Fibroblast of the aortic adventitia (primary cell): ENCODE measurements around the gene KIF26B. TPM values are rescaled to one million over a fixed set of nuclear protein-coding genes. Genes with fewer than 3 reads are reported as not detected.

ENCODE experiments used
- DNase-seq: peaks from one replicate; pipeline ENCODE4 v3.0.0-alpha.2; 2010; ENCODE audit warnings: low read depth
- H3K4me3 ChIP-seq: 2 replicates; pipeline ENCODE4 v1.5.1; 2011; ENCODE audit warnings: low read depth, mild to moderate bottlenecking, control low read depth, low read length, moderate library complexity
- CTCF ChIP-seq: IDR thresholded peaks from 2 replicates; pipeline ENCODE4 v1.5.1; 2011; ENCODE audit warnings: mild to moderate bottlenecking, low read length, control low read depth, inconsistent platforms; ENCODE audit not compliant: insufficient read depth
- total RNA-seq: library from RNA; depleted of rRNA; stranded (reverse); fragments of >200 nt; gene quantifications from 2 replicates; pipeline ENCODE4 v1.2.3, GENCODE V29; 2012; ENCODE audit warnings: low replicate concordance

KIF26B gene
- total RNA-seq, 1 donor = 4.6 TPM

GRCh38 chr1:245698116-245698515 lies 543.3 kb downstream of the KIF26B start:
- H3K4me3 ChIP-seq = no peak overlapping the region
- TF ChIP-seq CTCF = no peak
- DNase-seq = no peak

DNA sequence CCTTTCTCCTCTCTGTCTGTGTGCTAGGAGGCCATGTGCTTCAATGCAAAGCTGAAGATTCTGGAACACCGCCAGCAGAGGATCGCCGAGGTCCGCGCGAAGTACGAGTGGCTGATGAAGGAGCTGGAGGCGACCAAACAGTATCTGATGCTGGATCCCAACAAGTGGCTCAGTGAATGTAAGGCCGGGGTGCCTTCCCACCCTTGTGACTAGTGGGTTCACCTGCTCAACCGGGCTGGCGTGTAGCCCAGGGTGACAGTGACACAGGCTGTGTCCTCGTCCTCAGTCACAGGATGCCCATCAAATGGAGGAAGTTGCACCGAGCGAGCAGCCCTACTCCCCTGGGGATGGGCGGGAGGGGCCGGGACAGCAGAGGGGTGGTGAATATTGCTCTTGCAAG lies 544.1 kb downstream of the KIF26B start:
- TF ChIP-seq CTCF = no peak
- no peak for DNase-seq
- H3K4me3 ChIP-seq = no peak overlapping the region

DNA sequence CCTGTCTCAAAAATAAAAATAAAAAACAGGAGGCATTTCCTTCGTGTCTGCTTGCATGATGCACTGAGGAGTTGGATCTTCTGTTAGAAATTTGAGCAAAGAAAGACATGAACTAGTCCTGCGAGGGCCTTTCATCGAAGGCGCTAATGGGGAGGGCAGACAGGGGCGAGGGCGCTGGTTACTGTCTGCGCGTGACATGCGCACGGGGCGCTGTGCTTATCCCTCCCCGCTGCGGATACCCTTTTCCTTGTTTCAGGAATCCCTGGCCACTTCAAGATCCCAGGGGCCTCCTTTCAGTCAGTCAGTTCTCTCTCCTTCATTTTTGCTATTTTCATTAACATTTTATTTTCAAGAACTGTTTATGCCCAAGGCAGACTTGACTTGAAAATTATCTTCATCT lies 545.8 kb downstream of the KIF26B start:
- DNase-seq = no peak
- no peak overlapping the region for H3K4me3 ChIP-seq
- TF ChIP-seq CTCF = no peak

DNA sequence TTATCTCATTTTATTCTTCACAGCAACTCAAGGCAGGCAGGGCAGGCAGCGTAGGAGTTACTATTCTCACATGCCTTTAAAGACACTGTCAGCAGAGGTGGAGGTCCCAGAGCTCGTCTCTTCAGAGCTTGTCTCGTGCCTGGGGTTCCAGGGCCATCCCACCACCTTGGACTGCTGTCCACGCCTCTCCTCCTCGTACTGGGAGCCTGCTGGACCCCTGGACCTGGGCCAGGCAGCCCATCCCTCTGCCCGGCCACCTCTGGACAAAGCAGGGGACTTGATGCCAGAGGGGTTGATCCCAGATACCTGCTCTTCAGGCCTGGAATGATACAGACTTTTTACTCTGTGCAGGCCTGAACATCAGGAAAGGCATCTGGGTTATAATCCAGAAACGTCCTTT lies 546.8 kb downstream of the KIF26B start:
- TF ChIP-seq CTCF = no peak
- no peak for DNase-seq
- no peak overlapping the region for H3K4me3 ChIP-seq

GRCh38 chr1:245702346-245702745 lies 547.6 kb downstream of the KIF26B start:
- DNase-seq = no peak
- no peak for TF ChIP-seq CTCF
- no peak overlapping the region for H3K4me3 ChIP-seq

DNA sequence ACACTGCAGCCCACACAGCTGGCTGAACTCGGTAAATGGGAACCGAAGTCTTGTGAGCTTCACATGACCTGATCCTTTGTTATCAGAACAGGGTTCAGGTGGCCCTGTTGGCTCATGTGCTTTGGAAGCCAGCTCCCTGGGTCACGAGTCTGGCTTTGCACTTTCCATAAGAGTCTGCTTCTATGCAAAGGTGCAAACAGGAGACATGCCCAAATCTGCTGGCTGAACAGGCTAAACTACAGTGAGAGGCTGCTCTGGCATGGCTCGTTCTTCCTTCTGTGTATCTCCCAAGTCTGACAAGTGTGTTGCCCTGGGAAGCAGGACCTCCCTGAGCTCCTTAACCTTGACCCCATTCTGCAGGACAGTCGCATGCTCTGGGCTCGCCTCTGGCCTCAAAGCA lies 549.6 kb downstream of the KIF26B start:
- TF ChIP-seq CTCF = no peak
- DNase-seq = no peak
- H3K4me3 ChIP-seq = no peak overlapping the region

DNA sequence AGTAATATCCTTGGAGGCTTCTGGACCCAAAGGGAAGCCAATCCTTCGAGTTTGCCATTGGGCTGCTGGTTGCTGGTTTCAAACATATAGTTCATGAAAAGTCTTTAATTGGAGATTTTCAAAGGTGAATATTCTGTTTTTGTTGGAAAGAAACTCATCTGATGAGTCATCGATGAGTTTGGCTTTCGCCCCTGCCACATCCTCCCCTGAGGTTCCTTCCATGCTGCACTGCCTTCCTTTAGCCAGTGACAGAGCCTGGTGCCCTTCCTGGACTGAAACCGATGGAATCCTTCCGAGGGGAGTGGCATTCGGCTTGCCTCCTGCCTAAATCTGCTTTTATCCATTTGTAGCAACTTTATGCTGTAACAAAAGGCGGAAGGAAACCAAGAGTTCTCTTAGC lies 550.0 kb downstream of the KIF26B start:
- H3K4me3 ChIP-seq = no peak overlapping the region
- no peak for TF ChIP-seq CTCF
- DNase-seq = peak; percentile 50
